ENCODE data around the gene PLXNC1. TPM values are rescaled to one million over a fixed set of nuclear protein-coding genes. Genes with fewer than 3 reads are reported as not detected.

PLXNC1 gene
- total RNA-seq, 1 experiment from 2014 or later: 1.3 TPM

- Mint-ChIP-seq H3K27me3 (ENCODE audit: unreplicated experiment) (peaks cover 83% of the 10 kb centered on the region), H3K27ac (ENCODE audit: unreplicated experiment) (no peak overlapping the region), H3K36me3 (ENCODE audit: insufficient read depth, unreplicated experiment) (peaks cover 5% of the 10 kb centered on the region), H3K4me1 (ENCODE audit: low read depth, unreplicated experiment) (peaks cover 6% of the 10 kb centered on the region), H3K9me3 (ENCODE audit: low read depth, unreplicated experiment) (no peaks in the 10 kb centered on the region), H3K4me3 (ENCODE audit: low read depth, unreplicated experiment) (no peak overlapping the region)
- intact Hi-C loops (cut with micrococcal nuclease; ENCODE audit: unreplicated experiment): loop anchor here (10.0 kb wide), 2 partner anchors 619 to 1189 kb away; no protein-coding TSS in a partner anchor
- no peak for TF ChIP-seq CTCF (IDR thresholded peaks at IDR 0.05; ENCODE audit: unreplicated experiment)
- no peak for DNase-seq
- no TSS peak for BruUV-seq (replicated peaks)
- CTCF ChIA-PET: interaction anchor here (0.6 to 0.7 kb wide), 2 partner anchors 27 to 385 kb away, joined by 3 read pairs; no protein-coding TSS in a partner anchor
Observed at GRCh38 chr12:94145191-94145983, 3.0 kb upstream of the PLXNC1 start.

- peaks cover 5% of the 10 kb centered on the region for H3K36me3 Mint-ChIP-seq (ENCODE audit: insufficient read depth, unreplicated experiment)
- TF ChIP-seq CTCF (IDR thresholded peaks at IDR 0.05; ENCODE audit: unreplicated experiment): no peak
- H3K4me1 Mint-ChIP-seq (ENCODE audit: low read depth, unreplicated experiment): peaks cover 16% of the 10 kb centered on the region
- CTCF ChIA-PET: interaction anchor here (0.7 kb wide), 1 partner anchor 384 kb away, joined by 3 read pairs; no protein-coding TSS in a partner anchor
- no peak overlapping the region for H3K27ac Mint-ChIP-seq (ENCODE audit: unreplicated experiment)
- intact Hi-C loops (cut with micrococcal nuclease; ENCODE audit: unreplicated experiment): loop anchor here (10.0 kb wide), 2 partner anchors 618 to 1188 kb away; no protein-coding TSS in a partner anchor
- H3K9me3 Mint-ChIP-seq (ENCODE audit: low read depth, unreplicated experiment): no peaks in the 10 kb centered on the region
- DNase-seq: no peak
- no TSS peak for BruUV-seq (replicated peaks)
- no peak overlapping the region for H3K4me3 Mint-ChIP-seq (ENCODE audit: low read depth, unreplicated experiment)
- H3K27me3 Mint-ChIP-seq (ENCODE audit: unreplicated experiment): peaks cover 85% of the 10 kb centered on the region
Observed at GRCh38 chr12:94146166-94146936, 2.0 kb upstream of the PLXNC1 start.

- CTCF ChIA-PET: no interaction called here
- intact Hi-C loops (cut with micrococcal nuclease; ENCODE audit: unreplicated experiment): loop anchor here (10.0 kb wide), 2 partner anchors 617 to 1187 kb away; no protein-coding TSS in a partner anchor
- Mint-ChIP-seq H3K4me3 (ENCODE audit: low read depth, unreplicated experiment) (peak overlapping the region; percentile 70), H3K9me3 (ENCODE audit: low read depth, unreplicated experiment) (no peaks in the 10 kb centered on the region), H3K27me3 (ENCODE audit: unreplicated experiment) (peaks cover 89% of the 10 kb centered on the region), H3K36me3 (ENCODE audit: insufficient read depth, unreplicated experiment) (peaks cover 5% of the 10 kb centered on the region), H3K4me1 (ENCODE audit: low read depth, unreplicated experiment) (peaks cover 17% of the 10 kb centered on the region), H3K27ac (ENCODE audit: unreplicated experiment) (no peak overlapping the region)
- TF ChIP-seq CTCF (IDR thresholded peaks at IDR 0.05; ENCODE audit: unreplicated experiment): no peak
- no TSS peak for BruUV-seq (replicated peaks)
- no peak for DNase-seq
Observed at GRCh38 chr12:94147387-94147990, 888 bp upstream of the PLXNC1 start.

- Mint-ChIP-seq H3K4me3 (ENCODE audit: low read depth, unreplicated experiment) (peak overlapping the region; percentile 70), H3K9me3 (ENCODE audit: low read depth, unreplicated experiment) (no peaks in the 10 kb centered on the region), H3K4me1 (ENCODE audit: low read depth, unreplicated experiment) (peaks cover 17% of the 10 kb centered on the region), H3K27ac (ENCODE audit: unreplicated experiment) (no peak overlapping the region), H3K27me3 (ENCODE audit: unreplicated experiment) (peaks cover 89% of the 10 kb centered on the region), H3K36me3 (ENCODE audit: insufficient read depth, unreplicated experiment) (peaks cover 5% of the 10 kb centered on the region)
- no TSS peak for BruUV-seq (replicated peaks)
- CTCF ChIA-PET: no interaction called here
- intact Hi-C loops (cut with micrococcal nuclease; ENCODE audit: unreplicated experiment): loop anchor here (10.0 kb wide), 2 partner anchors 616 to 1186 kb away; no protein-coding TSS in a partner anchor
- DNase-seq: no peak
- no peak for TF ChIP-seq CTCF (IDR thresholded peaks at IDR 0.05; ENCODE audit: unreplicated experiment)
Observed at GRCh38 chr12:94148739-94149118, 352 bp downstream of the PLXNC1 start.

All from Calu3 (cell line).